ENCODE measurements around the gene PRIMA1. TPM values are rescaled to one million over a fixed set of nuclear protein-coding genes. Genes with fewer than 3 reads are reported as not detected.

PRIMA1 gene
- total and polyA plus RNA-seq, 5 donors from 2014 or later: not detected

- no peak for ATAC-seq (ENCODE audit: low read depth in 2 of 2)
- H3K4me1 Mint-ChIP-seq: no peaks in the 10 kb centered on the region
Observed at GRCh38 chr14:93708800-93709199, 79.5 kb downstream of the PRIMA1 start.

GRCh38 chr14:93708311-93708734 lies 80.0 kb downstream of the PRIMA1 start:
- Histone ChIP-seq H3K4me1 (ENCODE audit: control insufficient read depth, insufficient read depth, low read length, poor library complexity, severe bottlenecking) (no peaks in the 10 kb centered on the region), H3K4me3 (ENCODE audit: low read depth, low read length) (no peak overlapping the region), H3K27ac (ENCODE audit: insufficient read depth, low read length, poor library complexity, severe bottlenecking) (no peak overlapping the region), H3K9me3 (ENCODE audit: control insufficient read depth in 2 of 2, low read length in 2 of 2) (no peaks in the 10 kb centered on the region), H3K36me3 (ENCODE audit: control insufficient read depth, insufficient read depth, low read length) (no peaks in the 10 kb centered on the region), H3K27me3 (ENCODE audit: control insufficient read depth, insufficient read depth, low read length) (no peaks in the 10 kb centered on the region)
- ATAC-seq (ENCODE audit: low read depth in 2 of 2) (no peak), DNase-seq (no peak)
- no peaks in the 10 kb centered on the region for H3K4me1 Mint-ChIP-seq
- H3K36me3 Mint-ChIP-seq: no peaks in the 10 kb centered on the region
- H3K27ac Mint-ChIP-seq: no peak overlapping the region
- no peaks in the 10 kb centered on the region for H3K9me3 Mint-ChIP-seq
- peaks cover 21% of the 10 kb centered on the region for H3K27me3 Mint-ChIP-seq
- no peak overlapping the region for H3K4me3 Mint-ChIP-seq

More at GRCh38 chr14:93708800-93709199, 79.5 kb downstream of the PRIMA1 start:
- H3K36me3 Mint-ChIP-seq: no peaks in the 10 kb centered on the region
- H3K36me3 ChIP-seq (ENCODE audit: control insufficient read depth, insufficient read depth, low read length): no peaks in the 10 kb centered on the region
- no peaks in the 10 kb centered on the region for H3K9me3 Mint-ChIP-seq
- no peaks in the 10 kb centered on the region for H3K27me3 ChIP-seq (ENCODE audit: control insufficient read depth, insufficient read depth, low read length)
- H3K27me3 Mint-ChIP-seq: peaks cover 19% of the 10 kb centered on the region
- no peak overlapping the region for H3K4me3 ChIP-seq (ENCODE audit: low read depth, low read length)
- DNase-seq: no peak
- no peaks in the 10 kb centered on the region for H3K4me1 ChIP-seq (ENCODE audit: control insufficient read depth, insufficient read depth, low read length, poor library complexity, severe bottlenecking)
- H3K9me3 ChIP-seq (ENCODE audit: control insufficient read depth in 2 of 2, low read length in 2 of 2): no peaks in the 10 kb centered on the region
- no peak overlapping the region for H3K27ac Mint-ChIP-seq
- H3K4me3 Mint-ChIP-seq: no peak overlapping the region
- no peak overlapping the region for H3K27ac ChIP-seq (ENCODE audit: insufficient read depth, low read length, poor library complexity, severe bottlenecking)

GRCh38 chr14:93707475-93707874 lies 80.8 kb downstream of the PRIMA1 start:
- Histone ChIP-seq H3K27me3 (ENCODE audit: control insufficient read depth, insufficient read depth, low read length) (no peaks in the 10 kb centered on the region), H3K9me3 (ENCODE audit: control insufficient read depth in 2 of 2, low read length in 2 of 2) (no peaks in the 10 kb centered on the region), H3K27ac (ENCODE audit: insufficient read depth, low read length, poor library complexity, severe bottlenecking) (no peak overlapping the region), H3K36me3 (ENCODE audit: control insufficient read depth, insufficient read depth, low read length) (no peaks in the 10 kb centered on the region), H3K4me1 (ENCODE audit: control insufficient read depth, insufficient read depth, low read length, poor library complexity, severe bottlenecking) (no peaks in the 10 kb centered on the region), H3K4me3 (ENCODE audit: low read depth, low read length) (no peak overlapping the region)
- Mint-ChIP-seq H3K27ac (no peak overlapping the region), H3K4me1 (no peaks in the 10 kb centered on the region), H3K4me3 (no peak overlapping the region), H3K27me3 (peaks cover 25% of the 10 kb centered on the region), H3K9me3 (no peaks in the 10 kb centered on the region), H3K36me3 (no peaks in the 10 kb centered on the region)
- ATAC-seq (ENCODE audit: low read depth in 2 of 2): no peak
- no peak for DNase-seq

GRCh38 chr14:93706360-93706955 lies 81.8 kb downstream of the PRIMA1 start:
- Histone ChIP-seq H3K4me3 (ENCODE audit: low read depth, low read length) (no peak overlapping the region), H3K36me3 (ENCODE audit: control insufficient read depth, insufficient read depth, low read length) (no peaks in the 10 kb centered on the region), H3K27me3 (ENCODE audit: control insufficient read depth, insufficient read depth, low read length) (peaks cover 2% of the 10 kb centered on the region), H3K9me3 (ENCODE audit: control insufficient read depth in 2 of 2, low read length in 2 of 2) (no peaks in the 10 kb centered on the region), H3K4me1 (ENCODE audit: control insufficient read depth, insufficient read depth, low read length, poor library complexity, severe bottlenecking) (no peaks in the 10 kb centered on the region), H3K27ac (ENCODE audit: insufficient read depth, low read length, poor library complexity, severe bottlenecking) (no peak overlapping the region)
- Mint-ChIP-seq H3K36me3 (no peaks in the 10 kb centered on the region), H3K27me3 (peaks cover 30% of the 10 kb centered on the region), H3K27ac (no peak overlapping the region), H3K4me1 (no peaks in the 10 kb centered on the region), H3K4me3 (no peak overlapping the region), H3K9me3 (no peaks in the 10 kb centered on the region)
- DNase-seq: no peak
- ATAC-seq (ENCODE audit: low read depth in 2 of 2): no peak

- no peak for DNase-seq
- H3K27ac ChIP-seq (ENCODE audit: insufficient read depth, low read length, poor library complexity, severe bottlenecking): no peak overlapping the region
- Mint-ChIP-seq H3K9me3 (peaks cover 0 to 3% (median 0%) of the 10 kb centered on the region in 7 donors), H3K27ac (no peak overlapping the region), H3K27me3 (peaks cover 30% of the 10 kb centered on the region), H3K4me1 (no peaks in the 10 kb centered on the region), H3K36me3 (no peaks in the 10 kb centered on the region), H3K4me3 (no peak overlapping the region)
- no peaks in the 10 kb centered on the region for H3K9me3 ChIP-seq (ENCODE audit: control insufficient read depth in 2 of 2, low read length in 2 of 2)
- no peak overlapping the region for H3K4me3 ChIP-seq (ENCODE audit: low read depth, low read length)
- no peaks in the 10 kb centered on the region for H3K36me3 ChIP-seq (ENCODE audit: control insufficient read depth, insufficient read depth, low read length)
- ATAC-seq (ENCODE audit: low read depth in 2 of 2): no peak
- H3K4me1 ChIP-seq (ENCODE audit: control insufficient read depth, insufficient read depth, low read length, poor library complexity, severe bottlenecking): no peaks in the 10 kb centered on the region
- H3K27me3 ChIP-seq (ENCODE audit: control insufficient read depth, insufficient read depth, low read length): peaks cover 2% of the 10 kb centered on the region
Observed at GRCh38 chr14:93705513-93706156, 82.7 kb downstream of the PRIMA1 start.

GRCh38 chr14:93703941-93704340 lies 84.3 kb downstream of the PRIMA1 start:
- Histone ChIP-seq H3K4me1 (ENCODE audit: control insufficient read depth, insufficient read depth, low read length, poor library complexity, severe bottlenecking) (no peaks in the 10 kb centered on the region), H3K27ac (ENCODE audit: insufficient read depth, low read length, poor library complexity, severe bottlenecking) (no peak overlapping the region), H3K36me3 (ENCODE audit: control insufficient read depth, insufficient read depth, low read length) (no peaks in the 10 kb centered on the region), H3K4me3 (ENCODE audit: low read depth, low read length) (no peak overlapping the region), H3K9me3 (ENCODE audit: control insufficient read depth in 2 of 2, low read length in 2 of 2) (no peaks in the 10 kb centered on the region), H3K27me3 (ENCODE audit: control insufficient read depth, insufficient read depth, low read length) (peaks cover 2% of the 10 kb centered on the region)
- Mint-ChIP-seq H3K9me3 (peaks cover 0 to 19% (median 1%) of the 10 kb centered on the region in 7 donors), H3K4me3 (no peak overlapping the region), H3K27ac (no peak overlapping the region), H3K27me3 (peaks cover 29% of the 10 kb centered on the region), H3K4me1 (no peaks in the 10 kb centered on the region), H3K36me3 (no peaks in the 10 kb centered on the region)
- DNase-seq (no peak), ATAC-seq (ENCODE audit: low read depth in 2 of 2) (no peak)

- peaks cover 2% of the 10 kb centered on the region for H3K27me3 ChIP-seq (ENCODE audit: control insufficient read depth, insufficient read depth, low read length)
- H3K4me3 ChIP-seq (ENCODE audit: low read depth, low read length): no peak overlapping the region
- H3K4me1 ChIP-seq (ENCODE audit: control insufficient read depth, insufficient read depth, low read length, poor library complexity, severe bottlenecking): no peaks in the 10 kb centered on the region
- no peaks in the 10 kb centered on the region for H3K9me3 ChIP-seq (ENCODE audit: control insufficient read depth in 2 of 2, low read length in 2 of 2)
- Mint-ChIP-seq H3K36me3 (no peaks in the 10 kb centered on the region), H3K27ac (no peak overlapping the region), H3K4me1 (no peaks in the 10 kb centered on the region), H3K4me3 (no peak overlapping the region), H3K9me3 (peaks cover 0 to 22% (median 3%) of the 10 kb centered on the region in 7 donors), H3K27me3 (peaks cover 24% of the 10 kb centered on the region)
- H3K27ac ChIP-seq (ENCODE audit: insufficient read depth, low read length, poor library complexity, severe bottlenecking): no peak overlapping the region
- no peaks in the 10 kb centered on the region for H3K36me3 ChIP-seq (ENCODE audit: control insufficient read depth, insufficient read depth, low read length)
- ATAC-seq (ENCODE audit: low read depth in 2 of 2) (no peak), DNase-seq (no peak)
Observed at GRCh38 chr14:93702946-93703345, 85.3 kb downstream of the PRIMA1 start.

- Histone ChIP-seq H3K27ac (ENCODE audit: insufficient read depth, low read length, poor library complexity, severe bottlenecking) (no peak overlapping the region), H3K9me3 (ENCODE audit: control insufficient read depth in 2 of 2, low read length in 2 of 2) (peaks cover 2 to 3% of the 10 kb centered on the region in 2 experiments), H3K36me3 (ENCODE audit: control insufficient read depth, insufficient read depth, low read length) (no peaks in the 10 kb centered on the region), H3K27me3 (ENCODE audit: control insufficient read depth, insufficient read depth, low read length) (peaks cover 2% of the 10 kb centered on the region), H3K4me1 (ENCODE audit: control insufficient read depth, insufficient read depth, low read length, poor library complexity, severe bottlenecking) (no peaks in the 10 kb centered on the region), H3K4me3 (ENCODE audit: low read depth, low read length) (no peak overlapping the region)
- DNase-seq: no peak
- Mint-ChIP-seq H3K36me3 (no peaks in the 10 kb centered on the region), H3K27me3 (peaks cover 20% of the 10 kb centered on the region), H3K4me3 (no peak overlapping the region), H3K27ac (no peak overlapping the region), H3K9me3 (peaks cover 0 to 22% (median 3%) of the 10 kb centered on the region in 7 donors), H3K4me1 (no peaks in the 10 kb centered on the region)
- ATAC-seq (ENCODE audit: low read depth in 2 of 2): no peak
Observed at GRCh38 chr14:93701562-93701961, 86.7 kb downstream of the PRIMA1 start.

Data from CD4-positive, CD25-positive, alpha-beta regulatory T cell (primary cell).